ENCODE results near the gene CNTNAP4. TPM values are rescaled to one million over a fixed set of nuclear protein-coding genes. Genes with fewer than 3 reads are reported as not detected.
A peak's percentile ranks its signal among the peaks of the same experiment; 100 is the strongest.

Gene CNTNAP4
- total RNA-seq (ENCODE audit: insufficient read depth, low replicate concordance) = 7.0 TPM

- peak; percentile 44 for DNase-seq (ENCODE audit: low spot score)
Measured at GRCh38 chr16:76276745-76277438, at the start of gene CNTNAP4. Gene CNTNAP4, plus strand, starts transcription at chr16:76277401. Its CDS starts 262 bp downstream, at chr16:76277663.

- no peak for DNase-seq (ENCODE audit: low spot score)
Measured at GRCh38 chr16:76228546-76229146, 48.6 kb upstream of the CNTNAP4 start.

- no peak for DNase-seq (ENCODE audit: low spot score)
Measured at GRCh38 chr16:76232704-76233103, 44.5 kb upstream of the CNTNAP4 start.

GRCh38 chr16:76235025-76235424 is 42.2 kb upstream of the CNTNAP4 start:
- DNase-seq (ENCODE audit: low spot score) = no peak

GRCh38 chr16:76235426-76235825 is 41.8 kb upstream of the CNTNAP4 start:
- DNase-seq (ENCODE audit: low spot score) = no peak

GRCh38 chr16:76237471-76237870 is 39.7 kb upstream of the CNTNAP4 start:
- DNase-seq (ENCODE audit: low spot score) = no peak

GRCh38 chr16:76241755-76242154 is 35.4 kb upstream of the CNTNAP4 start:
- DNase-seq (ENCODE audit: low spot score) = no peak

- no peak for DNase-seq (ENCODE audit: low spot score)
Measured at GRCh38 chr16:76243620-76244019, 33.6 kb upstream of the CNTNAP4 start.

GRCh38 chr16:76246587-76246986 is 30.6 kb upstream of the CNTNAP4 start:
- DNase-seq (ENCODE audit: low spot score) = no peak

GRCh38 chr16:76265434-76266045 is 11.7 kb upstream of the CNTNAP4 start:
- no peak for DNase-seq (ENCODE audit: low spot score)

GRCh38 chr16:76268824-76269223 is 8.4 kb upstream of the CNTNAP4 start:
- no peak for DNase-seq (ENCODE audit: low spot score)

GRCh38 chr16:76277460-76278030 is 344 bp downstream of the CNTNAP4 start:
- DNase-seq (ENCODE audit: low spot score) = peak; percentile 7

GRCh38 chr16:76278086-76278485 is 885 bp downstream of the CNTNAP4 start:
- DNase-seq (ENCODE audit: low spot score) = no peak

- DNase-seq (ENCODE audit: low spot score) = peak; percentile 64
Measured at GRCh38 chr16:76278980-76279379, 1.8 kb downstream of the CNTNAP4 start.

- no peak for DNase-seq (ENCODE audit: low spot score)
Measured at GRCh38 chr16:76280421-76281215, 3.4 kb downstream of the CNTNAP4 start.

- no peak for DNase-seq (ENCODE audit: low spot score)
Measured at GRCh38 chr16:76287466-76287865, 10.3 kb downstream of the CNTNAP4 start.

- DNase-seq (ENCODE audit: low spot score) = no peak
Measured at GRCh38 chr16:76292218-76292617, 15.0 kb downstream of the CNTNAP4 start.

- DNase-seq (ENCODE audit: low spot score) = no peak
Measured at GRCh38 chr16:76293980-76294379, 16.8 kb downstream of the CNTNAP4 start.

GRCh38 chr16:76294396-76295214 is 17.4 kb downstream of the CNTNAP4 start:
- no peak for DNase-seq (ENCODE audit: low spot score)

GRCh38 chr16:76297941-76298340 is 20.7 kb downstream of the CNTNAP4 start:
- no peak for DNase-seq (ENCODE audit: low spot score)
